Activated CD4-positive, alpha-beta T cell treated with anti-CD3 and anti-CD28 coated beads for 24 hours (primary cell): Measurements from ENCODE around the gene DEDD.

Source experiments
- DNase-seq, 2 donors: peaks; one replicate each; pipeline ENCODE4 v3.0.0-alpha.2; 2020; ENCODE audit warnings: low read depth in 2 of 2

Gene DEDD

GRCh38 chr1:161073474-161074121 lies 58.9 kb downstream of the DEDD start:
- DNase-seq = no peak

DNA sequence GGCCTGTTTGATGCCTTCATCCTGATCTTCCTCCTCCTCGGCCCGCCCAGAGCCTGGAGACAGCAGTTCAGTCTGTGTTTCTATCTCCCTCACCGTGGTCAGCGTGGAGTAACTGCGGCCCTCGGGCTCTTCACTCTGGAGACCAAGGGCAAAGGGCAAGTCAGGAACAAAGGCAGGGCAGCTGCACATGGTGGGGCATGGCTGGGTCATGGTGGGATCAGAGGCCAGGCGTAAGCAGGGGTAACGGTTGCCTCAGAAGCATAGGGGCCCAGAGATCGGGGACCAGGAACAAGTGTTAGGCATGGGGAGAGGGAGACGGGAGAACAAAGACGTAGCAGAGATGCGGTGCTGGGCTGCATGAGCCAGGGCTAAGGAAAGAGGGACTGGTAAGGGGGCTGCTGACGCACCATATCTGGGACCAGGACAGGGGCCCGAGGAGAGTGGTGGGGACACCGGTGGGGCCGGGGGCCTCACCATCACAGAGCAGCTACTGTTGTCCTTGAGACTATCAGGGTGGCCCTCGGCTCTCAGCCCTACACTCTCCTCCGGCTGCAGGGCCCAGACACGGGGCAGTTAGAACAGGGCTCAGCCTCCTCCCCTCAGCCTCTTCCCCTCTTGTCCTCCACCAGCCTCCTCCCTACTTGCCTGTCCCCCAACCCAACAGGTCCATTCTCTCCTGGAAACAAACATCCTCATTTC lies 59.6 kb downstream of the DEDD start:
- DNase-seq = no peak

DNA sequence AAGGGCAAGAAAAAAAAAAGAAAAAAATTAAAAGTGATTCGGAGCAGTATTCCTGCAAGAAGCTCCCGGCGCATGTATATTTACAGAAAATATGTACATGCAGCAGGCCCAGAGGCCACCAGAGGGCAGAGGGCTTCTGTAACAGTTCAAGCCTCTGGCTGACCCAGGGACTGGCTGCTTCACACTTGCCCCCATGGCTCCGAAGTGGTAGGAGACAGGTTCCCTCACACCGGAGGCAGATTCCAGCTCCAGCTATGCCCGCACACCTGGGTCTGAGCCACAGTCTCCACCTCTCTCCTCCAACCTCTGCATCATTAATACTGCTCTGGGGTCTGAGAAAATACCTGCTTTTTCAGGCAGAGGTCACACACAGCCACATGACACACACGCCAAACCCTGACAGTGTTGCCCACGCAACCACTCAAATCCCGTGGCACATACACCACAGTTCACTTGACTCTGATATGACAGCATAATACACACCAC lies 60.5 kb downstream of the DEDD start:
- DNase-seq = no peak
